ENCODE results near the gene RCOR2. TPM values are rescaled to one million over a fixed set of nuclear protein-coding genes. Genes with fewer than 3 reads are reported as not detected.
A peak's percentile ranks its signal among the peaks of the same experiment; 100 is the strongest.

Gene RCOR2
- total RNA-seq, 2 experiments from 2014 or later = 0.17 to 0.19 TPM

- intact Hi-C loops (cut with micrococcal nuclease) = no loop called here
- Mint-ChIP-seq H3K9me3 (no peaks in the 10 kb centered on the region), H3K27ac (no peak overlapping the region), H3K27me3 (ENCODE audit: low read depth) (no peaks in the 10 kb centered on the region), H3K4me3 (no peak overlapping the region), H3K4me1 (ENCODE audit: low read depth) (peaks cover 6% of the 10 kb centered on the region), H3K36me3 (ENCODE audit: low read depth) (peaks cover 2% of the 10 kb centered on the region)
- CTCF ChIA-PET = interaction anchor here (1.2 to 8.0 kb wide), 2 partner anchors 35 to 75 kb away, joined by 3 to 41 read pairs; no protein-coding TSS in a partner anchor
- DNase-seq = no peak
These were observed 5.5 kb downstream of the RCOR2 start for GRCh38 chr11:63911440-63911839.

GRCh38 chr11:63910675-63911074 lies 6.3 kb downstream of the RCOR2 start:
- Mint-ChIP-seq H3K27me3 (ENCODE audit: low read depth) (no peaks in the 10 kb centered on the region), H3K4me1 (ENCODE audit: low read depth) (peaks cover 3% of the 10 kb centered on the region), H3K9me3 (no peaks in the 10 kb centered on the region), H3K4me3 (no peak overlapping the region), H3K36me3 (ENCODE audit: low read depth) (peaks cover 2% of the 10 kb centered on the region), H3K27ac (no peak overlapping the region)
- no peak for DNase-seq
- CTCF ChIA-PET = interaction anchor here (1.2 to 8.0 kb wide), 2 partner anchors 35 to 74 kb away, joined by 3 to 41 read pairs; no protein-coding TSS in a partner anchor
- intact Hi-C loops (cut with micrococcal nuclease) = no loop called here

GRCh38 chr11:63909591-63910506 lies 7.1 kb downstream of the RCOR2 start:
- H3K36me3 Mint-ChIP-seq (ENCODE audit: low read depth) = peaks cover 2% of the 10 kb centered on the region
- no peak overlapping the region for H3K4me3 Mint-ChIP-seq
- DNase-seq = no peak
- intact Hi-C loops (cut with micrococcal nuclease) = no loop called here
- H3K4me1 Mint-ChIP-seq (ENCODE audit: low read depth) = no peaks in the 10 kb centered on the region
- H3K27ac Mint-ChIP-seq = no peak overlapping the region
- H3K9me3 Mint-ChIP-seq = no peaks in the 10 kb centered on the region
- no peaks in the 10 kb centered on the region for H3K27me3 Mint-ChIP-seq (ENCODE audit: low read depth)
- CTCF ChIA-PET = no interaction called here

- Mint-ChIP-seq H3K9me3 (no peaks in the 10 kb centered on the region), H3K27ac (no peak overlapping the region), H3K4me1 (ENCODE audit: low read depth) (no peaks in the 10 kb centered on the region), H3K36me3 (ENCODE audit: low read depth) (peaks cover 4% of the 10 kb centered on the region), H3K27me3 (ENCODE audit: low read depth) (no peaks in the 10 kb centered on the region), H3K4me3 (no peak overlapping the region)
- intact Hi-C loops (cut with micrococcal nuclease) = no loop called here
- CTCF ChIA-PET = interaction anchor here (0.8 kb wide), 1 partner anchor 70 kb away, joined by 3 read pairs; the partner anchor contains the start of gene MARK2
- no peak for DNase-seq
These were observed 8.1 kb downstream of the RCOR2 start for GRCh38 chr11:63908631-63909401.

- Mint-ChIP-seq H3K4me1 (ENCODE audit: low read depth) (no peaks in the 10 kb centered on the region), H3K4me3 (no peak overlapping the region), H3K27ac (no peak overlapping the region), H3K27me3 (ENCODE audit: low read depth) (no peaks in the 10 kb centered on the region), H3K36me3 (ENCODE audit: low read depth) (peaks cover 12% of the 10 kb centered on the region), H3K9me3 (no peaks in the 10 kb centered on the region)
- DNase-seq = no peak
- CTCF ChIA-PET = interaction anchor here (1.9 kb wide), 1 partner anchor 71 kb away, joined by 19 read pairs; no protein-coding TSS in a partner anchor
- intact Hi-C loops (cut with micrococcal nuclease) = loop anchor here (2.0 kb wide), 1 partner anchor 139 kb away; the partner anchor contains the start of gene ZFTA
These were observed 9.0 kb downstream of the RCOR2 start for GRCh38 chr11:63907808-63908530.

GRCh38 chr11:63907063-63907462 lies 9.9 kb downstream of the RCOR2 start:
- H3K4me1 Mint-ChIP-seq (ENCODE audit: low read depth) = no peaks in the 10 kb centered on the region
- DNase-seq = no peak
- no peaks in the 10 kb centered on the region for H3K9me3 Mint-ChIP-seq
- no peaks in the 10 kb centered on the region for H3K27me3 Mint-ChIP-seq (ENCODE audit: low read depth)
- H3K27ac Mint-ChIP-seq = no peak overlapping the region
- no peak overlapping the region for H3K4me3 Mint-ChIP-seq
- H3K36me3 Mint-ChIP-seq (ENCODE audit: low read depth) = peaks cover 15% of the 10 kb centered on the region
- intact Hi-C loops (cut with micrococcal nuclease) = loop anchor here (2.0 kb wide), 1 partner anchor 138 kb away; the partner anchor contains the start of gene ZFTA
- CTCF ChIA-PET = interaction anchor here (0.6 to 1.9 kb wide), 12 partner anchors 10 to 79 kb away, joined by 3 to 19 read pairs (median 4); partner anchors contain the start of gene RCOR2

GRCh38 chr11:63906585-63906984 lies 10.4 kb downstream of the RCOR2 start:
- peak; percentile 65 for DNase-seq
- Mint-ChIP-seq H3K9me3 (no peaks in the 10 kb centered on the region), H3K27me3 (ENCODE audit: low read depth) (no peaks in the 10 kb centered on the region), H3K4me1 (ENCODE audit: low read depth) (no peaks in the 10 kb centered on the region), H3K36me3 (ENCODE audit: low read depth) (peaks cover 15% of the 10 kb centered on the region), H3K27ac (no peak overlapping the region), H3K4me3 (no peak overlapping the region)
- CTCF ChIA-PET = interaction anchor here (0.6 to 1.9 kb wide), 14 partner anchors 11 to 269 kb away, joined by 3 to 19 read pairs (median 3); partner anchors contain the start of gene RCOR2
- intact Hi-C loops (cut with micrococcal nuclease) = loop anchor here (1.0 to 2.0 kb wide), 2 partner anchors 69 to 138 kb away; partner anchors contain the start of gene ZFTA

- Mint-ChIP-seq H3K4me3 (no peak overlapping the region), H3K4me1 (ENCODE audit: low read depth) (no peaks in the 10 kb centered on the region), H3K27ac (no peak overlapping the region), H3K27me3 (ENCODE audit: low read depth) (no peaks in the 10 kb centered on the region), H3K36me3 (ENCODE audit: low read depth) (peaks cover 17% of the 10 kb centered on the region), H3K9me3 (no peaks in the 10 kb centered on the region)
- no peak for DNase-seq
- CTCF ChIA-PET = interaction anchor here (0.6 to 1.9 kb wide), 10 partner anchors 11 to 269 kb away, joined by 3 to 19 read pairs (median 4); no protein-coding TSS in a partner anchor
- intact Hi-C loops (cut with micrococcal nuclease) = loop anchor here (1.0 to 2.0 kb wide), 2 partner anchors 69 to 137 kb away; partner anchors contain the start of gene ZFTA
These were observed 10.9 kb downstream of the RCOR2 start for GRCh38 chr11:63906087-63906486.

GRCh38 chr11:63905179-63905578 lies 11.8 kb downstream of the RCOR2 start:
- intact Hi-C loops (cut with micrococcal nuclease) = no loop called here
- DNase-seq = no peak
- H3K36me3 Mint-ChIP-seq (ENCODE audit: low read depth) = peaks cover 21% of the 10 kb centered on the region
- H3K4me3 Mint-ChIP-seq = no peak overlapping the region
- H3K27me3 Mint-ChIP-seq (ENCODE audit: low read depth) = no peaks in the 10 kb centered on the region
- H3K9me3 Mint-ChIP-seq = no peaks in the 10 kb centered on the region
- no peak overlapping the region for H3K27ac Mint-ChIP-seq
- no peaks in the 10 kb centered on the region for H3K4me1 Mint-ChIP-seq (ENCODE audit: low read depth)
- CTCF ChIA-PET = no interaction called here

GRCh38 chr11:63904743-63905142 lies 12.2 kb downstream of the RCOR2 start:
- Mint-ChIP-seq H3K27me3 (ENCODE audit: low read depth) (no peaks in the 10 kb centered on the region), H3K9me3 (no peaks in the 10 kb centered on the region), H3K4me3 (no peak overlapping the region), H3K4me1 (ENCODE audit: low read depth) (no peaks in the 10 kb centered on the region), H3K36me3 (ENCODE audit: low read depth) (peaks cover 20% of the 10 kb centered on the region), H3K27ac (no peak overlapping the region)
- CTCF ChIA-PET = no interaction called here
- intact Hi-C loops (cut with micrococcal nuclease) = no loop called here
- DNase-seq = no peak

- DNase-seq = no peak
- no peak overlapping the region for H3K27ac Mint-ChIP-seq
- H3K27me3 Mint-ChIP-seq (ENCODE audit: low read depth) = no peaks in the 10 kb centered on the region
- H3K36me3 Mint-ChIP-seq (ENCODE audit: low read depth) = peaks cover 20% of the 10 kb centered on the region
- H3K4me1 Mint-ChIP-seq (ENCODE audit: low read depth) = no peaks in the 10 kb centered on the region
- no peaks in the 10 kb centered on the region for H3K9me3 Mint-ChIP-seq
- intact Hi-C loops (cut with micrococcal nuclease) = no loop called here
- CTCF ChIA-PET = no interaction called here
- H3K4me3 Mint-ChIP-seq = no peak overlapping the region
These were observed 13.1 kb downstream of the RCOR2 start for GRCh38 chr11:63903884-63904283.

Data from activated naive CD4-positive, alpha-beta T cell treated with anti-CD3 and anti-CD28 coated beads for 36 hours (primary cell).